ENCODE measurements around the gene CAV2. TPM values are rescaled to one million over a fixed set of nuclear protein-coding genes. Genes with fewer than 3 reads are reported as not detected.
A peak's percentile ranks its signal among the peaks of the same experiment; 100 is the strongest.
"Not testable (repeated sequence)": the region's sequence is repeated elsewhere in the genome, so short reads cannot be mapped to it uniquely, and the experiment has no call there.

The CAV2 gene
- total RNA-seq (ENCODE audit: insufficient read depth, low replicate concordance), result 209 TPM

- peak; percentile 78 for DNase-seq (ENCODE audit: low spot score)
Measured at GRCh38 chr7:116499168-116500077, at the start of gene CAV2. TSS of gene CAV2 (plus strand) at chr7:116499738. CDS start at chr7:116499782, 44 bp downstream.

- peak; percentile 75 for DNase-seq (ENCODE audit: low spot score)
Measured at GRCh38 chr7:116449950-116450349, 49.6 kb upstream of the CAV2 start.

GRCh38 chr7:116451957-116452729 lies 47.4 kb upstream of the CAV2 start:
- no peak for DNase-seq (ENCODE audit: low spot score)

GRCh38 chr7:116454377-116454776 lies 45.2 kb upstream of the CAV2 start:
- DNase-seq (ENCODE audit: low spot score), result no peak

GRCh38 chr7:116455009-116455408 lies 44.5 kb upstream of the CAV2 start:
- DNase-seq (ENCODE audit: low spot score), result no peak

GRCh38 chr7:116455499-116455898 lies 44.0 kb upstream of the CAV2 start:
- DNase-seq (ENCODE audit: low spot score), result no peak

- no peak for DNase-seq (ENCODE audit: low spot score)
Measured at GRCh38 chr7:116461500-116461899, 38.0 kb upstream of the CAV2 start.

- no peak for DNase-seq (ENCODE audit: low spot score)
Measured at GRCh38 chr7:116463956-116464355, 35.6 kb upstream of the CAV2 start.

- no peak for DNase-seq (ENCODE audit: low spot score)
Measured at GRCh38 chr7:116464375-116464774, 35.2 kb upstream of the CAV2 start.

- no peak for DNase-seq (ENCODE audit: low spot score)
Measured at GRCh38 chr7:116465125-116465524, 34.4 kb upstream of the CAV2 start.

- DNase-seq (ENCODE audit: low spot score), result no peak
Measured at GRCh38 chr7:116468534-116468933, 31.0 kb upstream of the CAV2 start.

GRCh38 chr7:116477625-116478024 lies 21.9 kb upstream of the CAV2 start:
- no peak for DNase-seq (ENCODE audit: low spot score)

GRCh38 chr7:116478834-116479233 lies 20.7 kb upstream of the CAV2 start:
- DNase-seq (ENCODE audit: low spot score), result no peak

- peak; percentile 29 for DNase-seq (ENCODE audit: low spot score)
Measured at GRCh38 chr7:116483271-116483942, 16.1 kb upstream of the CAV2 start.

GRCh38 chr7:116484389-116484788 lies 15.1 kb upstream of the CAV2 start:
- not testable (repeated sequence) for DNase-seq (ENCODE audit: low spot score)

GRCh38 chr7:116487907-116488521 lies 11.5 kb upstream of the CAV2 start:
- no peak for DNase-seq (ENCODE audit: low spot score)

- no peak for DNase-seq (ENCODE audit: low spot score)
Measured at GRCh38 chr7:116490351-116490750, 9.2 kb upstream of the CAV2 start.

GRCh38 chr7:116491887-116492653 lies 7.5 kb upstream of the CAV2 start:
- DNase-seq (ENCODE audit: low spot score), result no peak

GRCh38 chr7:116492654-116493109 lies 6.9 kb upstream of the CAV2 start:
- DNase-seq (ENCODE audit: low spot score), result no peak

GRCh38 chr7:116493449-116493848 lies 6.1 kb upstream of the CAV2 start:
- peak; percentile 48 for DNase-seq (ENCODE audit: low spot score)

- no peak for DNase-seq (ENCODE audit: low spot score)
Measured at GRCh38 chr7:116494472-116494871, 5.1 kb upstream of the CAV2 start.

Data from umbilical cord (tissue), 2 donors.